Natural killer cell (primary cell): ENCODE measurements around the gene HTR3B. TPM values are rescaled to one million over a fixed set of nuclear protein-coding genes. Genes with fewer than 3 reads are reported as not detected.

Source experiments
- ATAC-seq, 3 donors: fragments of 150-1000 bp in 2 of 3; fragments of 200-7000 bp in 1 of 3; cut with Tn5 transposase; 1 replicate in 1 of 3; 2 replicates in 2 of 3; pipeline ENCODE4 v1.10.0; 2021; ENCODE audit warnings: mild to moderate bottlenecking in 2 of 3, moderate library complexity in 2 of 3
- DNase-seq, 2 donors: peaks; one replicate each; pipeline versions ENCODE4 v3.0.0 to v3.0.0-alpha.2; 2013 to 2021; ENCODE audit warnings: mixed read lengths in 1 of 2
- H3K27ac ChIP-seq: one replicate; pipeline ENCODE4 v1.5.1; 2013; ENCODE audit warnings: mild to moderate bottlenecking, low read length
- H3K27me3 ChIP-seq: one replicate; pipeline ENCODE4 v1.6.1; 2013; ENCODE audit warnings: low read length; ENCODE audit not compliant: control insufficient read depth, insufficient read depth
- H3K36me3 ChIP-seq: one replicate; pipeline ENCODE4 v1.6.1; 2013; ENCODE audit warnings: low read length; ENCODE audit not compliant: control insufficient read depth, insufficient read depth
- H3K4me1 ChIP-seq: one replicate; pipeline ENCODE4 v1.6.1; 2013; ENCODE audit warnings: low read length; ENCODE audit not compliant: control insufficient read depth, insufficient read depth
- H3K4me3 ChIP-seq: one replicate; pipeline ENCODE4 v1.5.1; 2013; ENCODE audit warnings: low read length
- H3K9me3 ChIP-seq: one replicate; pipeline ENCODE4 v1.6.1; 2013; ENCODE audit warnings: low read length; ENCODE audit not compliant: control insufficient read depth, insufficient read depth
- H3K27ac Mint-ChIP-seq, 2 donors: one replicate each; pipeline ENCODE4 v1.8.0; 2022; ENCODE audit warnings: mild to moderate bottlenecking in 2 of 2, mixed read lengths in 2 of 2, moderate library complexity in 1 of 2
- H3K27me3 Mint-ChIP-seq, 2 donors: one replicate each; pipeline ENCODE4 v1.8.0; 2022; ENCODE audit warnings: low read depth in 2 of 2, mixed read lengths in 2 of 2
- H3K36me3 Mint-ChIP-seq: one replicate; pipeline ENCODE4 v1.8.0; 2022; ENCODE audit warnings: mixed read lengths
- H3K4me1 Mint-ChIP-seq, 2 donors: one replicate each; pipeline ENCODE4 v1.8.0; 2022; ENCODE audit warnings: mixed read lengths in 2 of 2
- H3K4me3 Mint-ChIP-seq: one replicate; pipeline ENCODE4 v1.8.0; 2022; ENCODE audit warnings: mild to moderate bottlenecking, moderate library complexity, mixed read lengths
- H3K9me3 Mint-ChIP-seq, 2 donors: one replicate each; pipeline ENCODE4 v1.8.0; 2022; ENCODE audit warnings: mixed read lengths in 2 of 2
- CTCF ChIP-seq: fragments of 200-600 bp; IDR thresholded peaks from one replicate; pipeline ENCODE4 v1.8.0; 2022; ENCODE audit warnings: antibody characterized with exemption
- WGBS: methylation state at CpG from one replicate; pipeline ENCODE4 v1.1.7; 2013; ENCODE audit warnings: missing lambda C conversion rate; ENCODE audit not compliant: insufficient coverage; 5-methylcytosine and 5-hydroxymethylcytosine counted together
- intact Hi-C: fragments of 100-400 bp; cut with micrococcal nuclease; formaldehyde crosslinking; loops from one replicate; pipeline ENCODE4 v1.14.2; 2022
- total RNA-seq, 4 donors: library from RNA; stranded (reverse); fragments of 120-200 nt in 1 of 4; gene quantifications; one replicate each; pipeline versions ENCODE4 v1.2.3 to v1.2.4, GENCODE V29; 2013 to 2022

Gene HTR3B
- total RNA-seq, 3 donors from 2014 or later (not counting 1 experiment from before 2014, with no cell fraction given): not detected

- Mint-ChIP-seq H3K4me3 (peak overlapping the region; percentile 88), H3K4me1 (peaks cover 89% of the 10 kb centered on the region in 2 donors), H3K36me3 (no peaks in the 10 kb centered on the region), H3K9me3 (no peaks in the 10 kb centered on the region), H3K27me3 (no peaks in the 10 kb centered on the region), H3K27ac (peak overlapping the region; percentile 82 to 88)
- DNase-seq (peak in 1 of 2 donors; percentile 8), ATAC-seq (peak; percentile 83 to 90 (median 83))
- Histone ChIP-seq H3K27ac (peak overlapping the region; percentile 72), H3K36me3 (peaks cover 2% of the 10 kb centered on the region), H3K9me3 (no peaks in the 10 kb centered on the region), H3K4me3 (peak overlapping the region; percentile 11), H3K4me1 (peaks cover 73% of the 10 kb centered on the region), H3K27me3 (no peaks in the 10 kb centered on the region)
- intact Hi-C loops: loop anchor here (1.0 kb wide), 1 partner anchor 8 kb away; no protein-coding TSS in a partner anchor
- TF ChIP-seq CTCF: no peak
- WGBS: 40% methylated on average over 2 of the region's 3 CpGs
Observed at GRCh38 chr11:113867843-113868503, 36.6 kb upstream of the HTR3B start.

DNA sequence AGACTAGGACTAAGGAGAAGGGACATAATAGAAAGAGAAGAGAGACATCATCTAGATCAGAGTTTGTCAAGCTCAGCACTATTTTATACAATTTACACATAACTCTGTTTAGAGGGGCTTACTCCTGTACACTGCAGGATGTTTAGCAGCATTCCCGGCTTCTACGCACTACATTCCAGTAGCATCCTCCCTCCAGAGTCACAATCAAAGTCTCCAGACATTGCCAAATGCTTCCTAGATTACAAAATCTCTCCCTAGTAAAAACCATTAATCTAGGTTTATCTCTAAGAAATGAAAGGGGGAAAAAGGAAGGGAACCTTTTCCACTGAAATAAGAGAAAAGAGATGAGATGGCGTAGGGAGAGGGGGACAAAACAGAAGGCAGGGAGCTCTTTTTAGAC lies 33.3 kb upstream of the HTR3B start:
- H3K9me3 Mint-ChIP-seq: no peaks in the 10 kb centered on the region
- peaks cover 86 to 89% of the 10 kb centered on the region in 2 donors for H3K4me1 Mint-ChIP-seq
- peaks cover 70% of the 10 kb centered on the region for H3K4me1 ChIP-seq
- no peak for ATAC-seq
- H3K36me3 ChIP-seq: peaks cover 2% of the 10 kb centered on the region
- DNase-seq: no peak
- H3K27me3 Mint-ChIP-seq: no peaks in the 10 kb centered on the region
- no peak for TF ChIP-seq CTCF
- H3K4me3 Mint-ChIP-seq: peak overlapping the region; percentile 71
- H3K27ac ChIP-seq: no peak overlapping the region
- no peaks in the 10 kb centered on the region for H3K36me3 Mint-ChIP-seq
- no peaks in the 10 kb centered on the region for H3K27me3 ChIP-seq
- intact Hi-C loops: loop anchor here (10.0 kb wide), 2 partner anchors 97 to 533 kb away; partner anchors contain the start of genes C11orf71, CLDN25, RBM7 and ZW10
- no peaks in the 10 kb centered on the region for H3K9me3 ChIP-seq
- H3K27ac Mint-ChIP-seq: peak overlapping the region; percentile 82 to 88
- H3K4me3 ChIP-seq: no peak overlapping the region
- over 99% methylated on average over 3 of the region's 3 CpGs for WGBS

DNA sequence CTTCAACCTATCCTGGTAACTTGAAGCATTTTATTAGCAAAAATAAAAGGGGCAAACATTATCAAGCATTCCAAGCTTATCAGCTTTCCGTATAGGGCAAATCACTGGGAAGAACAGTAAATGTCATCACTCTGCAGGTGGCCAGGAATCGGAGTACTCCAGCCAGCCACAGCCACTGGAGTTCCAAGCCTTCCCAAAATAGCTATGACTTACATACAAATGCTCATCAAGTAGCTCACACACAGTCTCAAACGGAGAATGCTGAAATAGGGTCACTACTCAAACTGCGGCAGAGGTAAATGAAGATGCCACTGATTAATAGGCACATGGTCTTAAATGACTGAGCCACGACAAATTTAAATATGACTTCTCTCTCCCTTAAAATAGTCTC lies 31.4 kb upstream of the HTR3B start:
- no peaks in the 10 kb centered on the region for H3K9me3 Mint-ChIP-seq
- H3K4me3 ChIP-seq: no peak overlapping the region
- 82% methylated on average over 5 of the region's 5 CpGs for WGBS

More for the DNA sequence above, 31.4 kb upstream of the HTR3B start:
- Mint-ChIP-seq H3K4me1 (peaks cover 73 to 75% of the 10 kb centered on the region in 2 donors), H3K27me3 (no peaks in the 10 kb centered on the region), H3K4me3 (peak overlapping the region; percentile 93), H3K27ac (peak overlapping the region; percentile 80 to 82), H3K36me3 (no peaks in the 10 kb centered on the region)
- Histone ChIP-seq H3K36me3 (peaks cover 2% of the 10 kb centered on the region), H3K9me3 (no peaks in the 10 kb centered on the region), H3K27me3 (no peaks in the 10 kb centered on the region), H3K4me1 (peaks cover 58% of the 10 kb centered on the region), H3K27ac (no peak overlapping the region)
- ATAC-seq (no peak), DNase-seq (no peak)
- TF ChIP-seq CTCF: no peak
- intact Hi-C loops: loop anchor here (10.0 kb wide), 2 partner anchors 98 to 532 kb away; partner anchors contain the start of genes C11orf71, CLDN25, RBM7 and ZW10
